GM21390 (cell line): Measurements from ENCODE around the gene ABCC4.
"Not testable (repeated sequence)": the region's sequence is repeated elsewhere in the genome, so short reads cannot be mapped to it uniquely, and the experiment has no call there.

Experiments
- ATAC-seq: cut with Tn5 transposase; IDR thresholded peaks from one replicate; pipeline ENCODE4 v1.9.1; 2021; ENCODE audit not compliant: unreplicated experiment

ABCC4 gene

DNA sequence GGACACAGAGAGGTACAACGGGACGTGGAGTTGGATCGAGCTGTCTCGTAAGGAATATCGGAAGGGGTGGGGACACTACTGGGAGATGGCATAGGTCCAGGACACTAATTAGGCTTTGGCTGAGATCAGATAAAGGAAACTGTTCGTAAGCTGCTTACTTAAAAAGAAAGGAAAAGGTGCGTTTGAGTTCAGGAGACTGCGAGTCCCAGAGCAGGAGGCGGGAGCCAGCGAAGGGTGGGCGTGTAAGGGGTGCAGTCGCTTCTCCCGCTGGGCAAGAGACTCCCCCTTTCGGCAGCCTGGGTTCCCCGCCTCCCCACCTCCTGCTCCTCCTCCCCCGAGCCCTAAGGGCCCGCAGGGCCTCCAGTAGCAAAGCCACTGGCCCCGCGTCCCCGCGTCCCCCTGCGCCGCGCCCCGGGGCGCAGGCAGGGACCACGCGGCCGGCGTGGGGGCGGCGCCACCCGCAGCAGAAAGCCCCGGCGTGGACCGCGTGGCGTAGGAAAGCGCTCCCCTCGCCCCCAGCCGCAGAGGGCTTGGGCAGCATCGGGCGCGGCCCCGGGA, 547 bp downstream of the ABCC4 start:
- ATAC-seq, result peak; percentile 51

GRCh38 chr13:95298971-95299621, 2.2 kb downstream of the ABCC4 start:
- ATAC-seq, result no peak

DNA sequence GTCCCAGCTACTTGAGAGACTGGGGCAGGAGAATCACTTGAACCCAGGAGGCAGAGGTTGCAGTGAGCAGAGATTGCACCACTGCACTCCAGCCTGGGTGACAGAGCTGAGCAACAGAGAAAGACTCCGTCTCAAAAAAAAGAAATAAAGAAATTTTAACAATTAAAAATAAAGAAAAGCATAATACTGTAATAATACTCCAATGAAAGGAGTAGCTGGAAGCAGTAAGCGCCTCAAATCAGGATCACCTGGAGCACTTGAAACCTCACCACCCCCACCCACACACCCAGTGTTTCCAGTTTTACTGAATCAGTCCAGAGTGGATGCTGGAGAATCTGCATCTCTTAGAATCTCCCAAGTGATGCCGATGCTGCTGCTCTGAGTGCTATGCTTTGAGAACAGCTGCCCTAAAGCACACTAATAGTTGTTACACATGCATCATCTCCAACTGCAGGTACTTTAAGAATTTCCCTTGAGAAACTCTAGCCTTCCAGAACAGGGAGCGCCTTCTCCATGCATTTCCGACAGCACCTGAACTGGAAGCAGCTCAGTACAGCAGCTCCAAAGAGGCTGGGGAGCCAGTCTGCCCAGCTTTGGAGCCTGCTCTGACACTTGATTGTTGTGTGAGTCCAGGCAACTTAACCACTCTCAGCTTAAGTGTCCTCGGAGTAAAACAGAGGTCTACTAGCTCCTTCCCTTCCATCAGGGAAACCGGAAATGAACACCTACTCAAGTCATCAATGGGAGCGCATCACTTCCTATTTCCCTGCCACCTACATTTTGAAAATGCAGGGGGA, 2.9 kb downstream of the ABCC4 start:
- no peak for ATAC-seq

GRCh38 chr13:95296326-95296925, 4.8 kb downstream of the ABCC4 start:
- no peak for ATAC-seq

GRCh38 chr13:95295026-95295425, 6.2 kb downstream of the ABCC4 start:
- no peak for ATAC-seq

DNA sequence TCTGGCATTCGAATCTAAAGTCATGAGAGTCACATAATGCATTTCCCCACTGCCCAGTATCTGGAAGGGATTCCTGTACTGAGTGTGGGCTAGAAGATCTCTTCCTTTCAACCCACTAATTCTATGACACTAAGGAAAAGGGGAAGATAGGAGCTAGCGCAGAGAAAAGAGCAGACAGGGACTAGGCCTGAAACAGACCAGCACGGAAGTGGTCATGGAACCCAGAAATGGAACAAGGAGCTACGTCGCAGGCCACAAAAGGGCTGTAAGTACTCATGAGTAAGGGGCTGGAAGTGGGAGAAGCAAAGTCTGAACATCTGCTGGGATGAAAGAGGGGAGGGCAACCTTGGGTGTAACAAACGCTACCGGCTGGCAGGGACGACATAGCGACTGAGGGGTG, 8.6 kb downstream of the ABCC4 start:
- ATAC-seq, result no peak

DNA sequence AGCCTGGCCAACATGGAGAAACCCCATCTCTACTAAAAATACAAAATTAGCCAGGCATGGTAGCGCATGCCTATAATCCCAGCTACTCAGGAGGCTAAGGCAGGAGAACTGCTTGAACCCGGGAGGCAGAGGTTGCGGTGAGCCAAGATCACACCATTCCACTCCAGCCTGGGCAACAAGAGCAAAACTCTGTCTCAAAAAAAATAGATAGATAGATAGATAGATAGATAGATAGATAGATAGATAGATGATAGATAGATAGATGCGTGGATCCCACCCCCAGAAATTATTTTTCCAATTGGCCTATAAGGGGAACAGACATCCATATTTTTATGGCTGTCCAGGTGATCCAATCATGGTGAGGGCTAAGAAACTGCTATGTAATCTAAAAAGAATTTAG, 11.3 kb downstream of the ABCC4 start:
- not testable (repeated sequence) for ATAC-seq

DNA sequence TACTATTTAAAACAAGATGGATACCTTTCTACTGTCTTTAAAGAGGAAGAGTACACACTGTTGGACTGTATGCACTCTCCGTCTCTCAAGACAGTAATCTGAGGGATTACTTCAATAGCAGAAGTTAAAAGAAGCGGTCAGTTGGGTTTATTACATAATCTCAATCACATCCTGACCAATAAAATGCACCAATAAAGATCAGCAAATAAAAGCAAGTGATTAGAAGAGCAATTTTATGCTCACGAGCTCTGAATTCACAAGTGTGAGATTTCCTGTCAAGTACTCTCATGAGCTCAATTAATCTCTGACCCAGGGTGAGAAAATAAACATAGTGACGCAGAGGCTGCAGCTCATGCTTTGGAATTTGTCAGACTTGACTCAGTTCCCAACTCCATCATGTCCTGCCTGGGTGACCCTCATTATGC, 12.2 kb downstream of the ABCC4 start:
- no peak for ATAC-seq

DNA sequence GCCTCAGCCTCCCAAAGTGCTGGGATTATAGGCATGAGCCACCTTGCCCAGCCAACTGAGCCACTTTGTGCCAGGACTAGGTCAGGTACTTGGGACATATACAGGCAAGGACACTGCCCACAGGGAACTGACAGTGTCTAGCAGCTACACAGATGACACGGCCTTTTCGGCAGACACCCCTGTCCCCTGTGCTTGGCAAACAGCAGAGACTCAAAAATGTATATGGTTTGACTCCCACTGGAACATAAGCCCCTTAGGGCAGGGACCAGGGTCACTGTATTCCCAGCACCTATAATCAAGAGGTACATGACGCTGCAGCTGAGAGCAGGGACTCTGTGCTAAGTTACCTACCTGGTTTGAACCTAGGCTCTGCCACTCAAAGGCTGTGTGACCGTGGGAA, 16.8 kb downstream of the ABCC4 start:
- no peak for ATAC-seq

DNA sequence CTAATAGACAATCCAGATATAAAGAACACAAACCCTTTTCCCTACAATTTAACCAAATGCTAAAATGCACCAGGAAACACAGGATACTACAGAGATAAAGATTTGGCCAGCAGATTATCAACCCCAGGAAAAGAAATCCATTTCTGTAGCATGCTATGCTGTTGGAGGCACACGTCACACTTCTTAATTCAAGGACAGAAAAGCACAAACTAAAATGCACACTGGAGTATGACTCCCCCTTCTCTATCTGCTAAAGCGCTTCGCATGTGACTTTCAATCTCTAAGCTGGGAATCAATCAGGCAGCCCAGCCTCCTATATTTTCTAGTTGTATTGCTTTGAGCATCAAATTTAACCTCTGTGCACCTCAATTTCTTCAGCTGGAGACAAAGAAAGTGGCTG, 22.2 kb downstream of the ABCC4 start:
- no peak for ATAC-seq

DNA sequence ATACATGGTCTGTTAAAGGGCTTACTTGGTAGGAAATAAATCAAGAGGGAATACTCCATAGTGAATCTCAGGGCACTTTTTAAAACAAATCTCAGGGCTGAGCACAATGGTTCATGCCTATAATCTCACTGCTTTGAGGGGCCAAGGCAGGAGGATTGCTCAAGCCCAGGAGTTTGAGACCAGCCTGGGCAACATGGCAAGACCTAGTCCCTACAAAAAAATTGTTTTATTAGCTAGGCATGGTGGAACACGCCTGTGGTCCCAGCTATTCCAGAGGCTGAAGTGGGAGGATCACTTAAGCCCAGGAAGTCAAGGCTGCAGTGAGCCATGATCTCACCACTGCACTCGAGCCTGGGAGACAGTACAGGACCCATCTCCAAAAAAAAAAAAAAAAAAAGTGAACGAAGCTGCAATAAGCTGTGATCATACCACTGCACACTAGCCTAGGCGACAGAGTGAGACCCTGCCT, 25.2 kb downstream of the ABCC4 start:
- ATAC-seq, result no peak

GRCh38 chr13:95275322-95276036, 25.8 kb downstream of the ABCC4 start:
- no peak for ATAC-seq

- not testable (repeated sequence) for ATAC-seq
Observed at GRCh38 chr13:95273592-95274132, 27.6 kb downstream of the ABCC4 start.

DNA sequence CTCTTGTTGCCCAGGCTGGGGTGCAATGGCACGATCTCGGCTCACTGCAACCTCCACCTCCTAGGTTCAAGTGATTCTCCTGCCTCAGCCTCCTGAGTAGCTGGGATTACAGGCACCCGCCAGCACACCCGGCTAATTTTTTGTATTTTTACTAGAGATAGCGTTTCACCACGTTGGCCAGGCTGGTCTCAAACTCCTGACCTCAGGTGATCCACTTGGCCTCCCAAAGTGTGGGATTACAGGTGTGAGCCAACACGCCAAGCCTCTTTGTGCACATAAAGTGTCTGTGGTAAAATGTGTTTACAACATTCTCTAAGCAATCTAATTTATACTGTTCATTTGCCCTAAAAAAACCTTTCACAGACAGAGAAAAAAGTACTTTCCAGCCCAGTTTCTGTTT, 29.2 kb downstream of the ABCC4 start:
- ATAC-seq, result not testable (repeated sequence)

DNA sequence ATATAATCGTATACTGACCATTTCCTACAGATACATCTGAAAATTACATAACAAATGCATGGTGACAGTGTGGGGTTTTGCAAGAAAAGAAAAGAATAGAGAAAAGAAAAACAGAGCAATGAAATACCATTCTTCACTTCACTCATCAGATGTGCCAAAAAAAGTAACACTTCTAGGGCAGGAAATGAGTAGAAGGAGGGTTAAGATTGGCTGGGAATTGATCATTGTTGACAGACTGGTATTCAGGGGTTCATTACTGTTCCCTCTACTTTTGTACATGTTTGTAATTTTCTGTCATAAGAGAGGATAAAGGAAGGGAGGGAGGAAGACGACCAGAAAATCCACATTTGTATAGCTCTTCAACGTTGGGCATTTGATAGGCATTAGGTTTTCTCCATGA, 31.5 kb downstream of the ABCC4 start:
- ATAC-seq, result no peak

- ATAC-seq, result not testable (repeated sequence)
Observed at GRCh38 chr13:95268343-95269065, 32.7 kb downstream of the ABCC4 start.

GRCh38 chr13:95267662-95268342, 33.4 kb downstream of the ABCC4 start:
- ATAC-seq, result no peak

- ATAC-seq, result no peak
Observed at GRCh38 chr13:95264225-95264624, 37.0 kb downstream of the ABCC4 start.

DNA sequence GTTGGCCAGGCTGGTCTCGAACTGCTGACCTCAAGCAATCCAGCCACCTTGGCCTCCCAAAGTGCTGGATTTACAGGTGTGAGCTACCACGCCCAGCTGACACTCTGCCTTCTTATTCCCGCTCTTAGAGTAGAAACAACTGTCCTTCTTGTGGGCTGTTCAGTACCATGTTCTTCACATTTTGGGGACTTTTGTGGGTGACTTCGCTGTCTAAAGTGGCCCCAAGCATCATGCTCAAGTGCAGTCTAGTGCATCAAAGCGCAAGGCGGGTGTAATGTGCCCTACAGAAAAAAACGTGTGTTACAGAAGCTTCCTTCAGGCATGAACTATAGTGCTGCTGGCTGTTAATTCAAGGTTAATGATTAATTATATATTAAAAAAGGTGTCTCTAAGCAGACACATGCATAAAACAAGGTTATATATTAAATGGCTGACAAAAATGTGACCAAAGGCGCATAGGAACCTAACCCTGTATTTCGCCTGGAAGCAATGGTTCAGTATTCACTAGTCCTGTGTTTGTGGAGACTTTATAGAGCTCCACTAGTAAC, 38.3 kb downstream of the ABCC4 start:
- no peak for ATAC-seq
